ENCODE results near the gene CPA1. TPM values are rescaled to one million over a fixed set of nuclear protein-coding genes. Genes with fewer than 3 reads are reported as not detected.

Gene CPA1
- total RNA-seq, 4 donors from 2014 or later, result not detected

Other genes with a start within 250 kb of the CPA1 start
- 10 to 100 TPM in 2 of 4 donors, 1 to 10 TPM in 2; 5.4 to 14.0 (median 9.9) TPM for gene TMEM209, start 175.1 kb upstream of the CPA1 start, total RNA-seq
- gene SSMEM1, start 172.6 kb upstream of the CPA1 start, total RNA-seq, result not detected
- not detected for gene CPA2, start 113.6 kb upstream of the CPA1 start, total RNA-seq
- not detected for gene CPA4, start 87.3 kb upstream of the CPA1 start, total RNA-seq
- not detected for gene CPA5, start 35.7 kb upstream of the CPA1 start, total RNA-seq
- gene CEP41, start 60.5 kb downstream of the CPA1 start, total RNA-seq, result 1 to 10 TPM; 1.8 to 6.2 (median 1.9) TPM
- 1 to 10 TPM; 1.4 to 2.3 (median 1.7) TPM for gene MEST, start 111.6 kb downstream of the CPA1 start, total RNA-seq

Measured in gastrocnemius medialis (tissue), 4 donors.